KMS-11 (cell line): ENCODE measurements around the gene ACD.
A peak's percentile ranks its signal among the peaks of the same experiment; 100 is the strongest.

Source experiments
- H2AFZ ChIP-seq: fragments of 200-600 bp; sonication (generic); 2 replicates; pipeline ENCODE4 v1.6.1; 2016; ENCODE audit warnings: antibody characterized with exemption, mixed run types, low read depth
- H3K27ac ChIP-seq: fragments of 200-600 bp; sonication (generic); 2 replicates; pipeline ENCODE4 v1.6.1; 2016; ENCODE audit warnings: mild to moderate bottlenecking, mixed run types
- H3K27me3 ChIP-seq: fragments of 200-600 bp; sonication (generic); 2 replicates; pipeline ENCODE4 v1.6.1; 2017; ENCODE audit warnings: mild to moderate bottlenecking, low read depth, mixed run types, moderate library complexity; ENCODE audit not compliant: insufficient read depth
- H3K36me3 ChIP-seq: fragments of 200-600 bp; sonication (generic); 2 replicates; pipeline ENCODE4 v1.6.1; 2017; ENCODE audit warnings: mild to moderate bottlenecking, mixed run types; ENCODE audit not compliant: insufficient read depth
- H3K4me1 ChIP-seq: fragments of 200-600 bp; sonication (generic); 2 replicates; pipeline ENCODE4 v1.6.1; 2016; ENCODE audit warnings: mild to moderate bottlenecking, low read depth, mixed run types; ENCODE audit not compliant: poor library complexity, severe bottlenecking
- H3K4me2 ChIP-seq: fragments of 200-600 bp; sonication (generic); 2 replicates; pipeline ENCODE4 v1.7.0; 2016; ENCODE audit warnings: mild to moderate bottlenecking, mixed run types
- H3K4me3 ChIP-seq: fragments of 200-600 bp; sonication (generic); IDR thresholded peaks from 2 replicates; pipeline ENCODE4 v1.6.1; 2017; ENCODE audit warnings: low read depth, low read length, mixed read lengths; ENCODE audit not compliant: insufficient read depth
- H3K79me2 ChIP-seq: fragments of 200-600 bp; sonication (generic); 2 replicates; pipeline ENCODE4 v1.6.1; 2016; ENCODE audit warnings: low read depth, mixed run types; ENCODE audit not compliant: insufficient read depth
- H3K9ac ChIP-seq: fragments of 200-600 bp; sonication (generic); 2 replicates; pipeline ENCODE4 v1.6.1; 2016; ENCODE audit warnings: mild to moderate bottlenecking, mixed run types
- H4K20me1 ChIP-seq: fragments of 200-600 bp; sonication (generic); 2 replicates; pipeline ENCODE4 v1.6.1; 2016; ENCODE audit warnings: mild to moderate bottlenecking, mixed run types; ENCODE audit not compliant: insufficient read depth
- CTCF ChIP-seq: fragments of 200-600 bp; sonication (generic); conservative IDR thresholded peaks from 2 replicates; pipeline ENCODE4 v1.6.1; 2017; ENCODE audit warnings: low read depth, mild to moderate bottlenecking, antibody characterized with exemption, low read length, moderate library complexity, mixed read lengths

The ACD gene

DNA sequence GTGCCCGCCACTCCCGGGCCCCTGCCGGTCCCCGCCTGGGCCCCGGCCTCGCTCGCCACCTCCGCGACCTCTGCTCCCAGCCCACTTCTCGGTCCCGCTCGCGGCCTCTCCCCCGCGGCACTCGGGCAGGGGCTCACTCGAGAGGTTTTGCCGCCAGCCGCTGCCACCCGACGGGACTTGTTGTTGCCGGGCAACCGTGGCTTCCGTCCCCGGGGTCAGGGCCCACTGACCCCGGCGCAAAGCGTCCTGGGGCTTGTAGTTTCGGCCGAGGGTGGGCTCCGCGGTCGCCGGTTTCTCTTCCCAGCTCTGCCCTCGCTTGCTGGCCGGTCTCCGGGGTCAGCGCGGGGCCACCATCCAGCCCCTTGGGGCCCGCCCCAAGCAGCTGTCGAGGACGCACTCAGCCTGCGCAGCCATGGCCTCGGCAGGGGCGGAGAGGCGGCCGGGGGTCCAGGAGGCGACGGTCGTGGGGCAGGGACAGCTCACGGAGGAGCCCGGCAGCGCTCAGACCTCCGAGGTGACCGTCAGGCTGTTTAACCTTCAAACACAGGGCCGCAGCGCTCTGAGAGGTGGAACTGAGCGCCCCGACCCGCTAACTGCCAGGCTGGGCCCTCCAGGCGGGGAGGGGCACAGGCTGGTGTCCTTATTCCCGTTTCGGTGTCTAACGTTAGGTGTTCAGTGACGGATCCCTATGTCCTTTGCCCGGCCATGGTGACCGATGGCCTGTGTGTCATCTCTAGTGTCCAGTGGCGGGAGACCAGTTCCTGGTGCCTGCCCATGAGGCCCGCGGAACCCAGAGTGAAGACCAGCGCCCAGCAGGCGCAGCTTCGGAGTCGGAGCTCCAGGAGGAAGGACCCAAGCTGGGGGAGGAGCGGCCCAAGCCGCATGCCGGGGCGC lies 6.7 kb upstream of the ACD start, which contains the start of the genes C16orf86 and ENKD1:
Gene C16orf86 (plus strand): TSS at position 256 of the 894 bp plus-strand sequence. CDS start 157 bp downstream, at position 413.
Gene ENKD1 (minus strand): TSS at position 192 of the 894 bp plus-strand sequence. CDS start 308 bp downstream, outside the sequence.
- no peak for TF ChIP-seq CTCF
- peak within 1 kb of the TSS; percentile 90 for H3K4me2 ChIP-seq
- H3K36me3 ChIP-seq, result no peaks in the 10 kb centered on the region
- peak within 1 kb of the TSS; percentile 60 for H3K9ac ChIP-seq
- no peaks in the 10 kb centered on the region for H4K20me1 ChIP-seq
- peaks cover 29% of the 10 kb centered on the region for H3K4me1 ChIP-seq
- H3K79me2 ChIP-seq, result no peaks in the 10 kb centered on the region; the same call in 1 of the 2 replicates
- no peak within 1 kb of the TSS for H3K4me3 ChIP-seq
- no peaks in the 10 kb centered on the region for H3K27me3 ChIP-seq
- peak within 1 kb of the TSS; percentile 59 for H3K27ac ChIP-seq
- peak within 1 kb of the TSS; percentile 89 for H2AFZ ChIP-seq

DNA sequence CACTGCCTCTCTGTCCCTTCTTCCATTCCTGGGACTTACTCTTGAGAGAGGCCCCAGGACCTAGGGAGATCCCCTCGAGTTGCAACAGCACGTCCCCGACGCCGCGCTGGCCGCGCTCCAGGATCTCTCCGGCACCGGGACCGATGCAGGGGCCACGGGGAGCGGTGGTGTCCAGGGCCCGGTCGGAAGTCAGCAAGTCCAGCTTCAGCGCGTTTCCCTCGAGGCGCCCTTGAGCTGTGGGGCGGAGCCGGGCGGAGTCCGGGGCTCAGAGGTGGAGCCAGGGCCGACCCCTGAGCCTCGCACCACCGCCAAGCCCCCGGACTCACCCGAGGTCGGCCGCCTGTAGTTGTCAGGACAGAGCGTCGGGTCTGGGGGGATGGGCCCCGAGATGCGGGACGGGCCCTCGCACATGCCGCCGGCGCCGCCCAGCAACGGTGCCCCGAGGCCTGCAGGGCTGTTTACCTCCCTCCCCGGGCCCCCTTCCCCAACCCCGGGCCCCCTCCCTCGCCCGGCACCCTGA lies 6.0 kb upstream of the ACD start:
- H3K79me2 ChIP-seq, result no peaks in the 10 kb centered on the region; the same call in 1 of the 2 replicates
- H3K4me1 ChIP-seq, result peaks cover 33% of the 10 kb centered on the region
- peak overlapping the region; percentile 90 for H3K4me2 ChIP-seq
- peak overlapping the region; percentile 89 for H2AFZ ChIP-seq
- no peak for TF ChIP-seq CTCF
- no peaks in the 10 kb centered on the region for H4K20me1 ChIP-seq
- H3K9ac ChIP-seq, result peak overlapping the region; percentile 60
- H3K27me3 ChIP-seq, result no peaks in the 10 kb centered on the region
- no peak overlapping the region for H3K4me3 ChIP-seq
- peak overlapping the region; percentile 59 for H3K27ac ChIP-seq
- H3K36me3 ChIP-seq, result no peaks in the 10 kb centered on the region

- no peaks in the 10 kb centered on the region for H3K36me3 ChIP-seq
- H3K4me2 ChIP-seq, result peak overlapping the region; percentile 90
- H2AFZ ChIP-seq, result peak overlapping the region; percentile 89; the same call in 1 of the 2 replicates
- H3K27me3 ChIP-seq, result no peaks in the 10 kb centered on the region
- no peak for TF ChIP-seq CTCF
- H3K79me2 ChIP-seq, result no peaks in the 10 kb centered on the region; the same call in 1 of the 2 replicates
- H3K4me3 ChIP-seq, result no peak overlapping the region
- peak overlapping the region; percentile 60 for H3K9ac ChIP-seq
- no peaks in the 10 kb centered on the region for H4K20me1 ChIP-seq
- H3K4me1 ChIP-seq, result peaks cover 34% of the 10 kb centered on the region
- H3K27ac ChIP-seq, result peak overlapping the region; percentile 59
Measured at GRCh38 chr16:67665598-67665997, 5.5 kb upstream of the ACD start.

- peaks cover 33% of the 10 kb centered on the region for H3K4me1 ChIP-seq
- H3K79me2 ChIP-seq, result no peaks in the 10 kb centered on the region; the same call in 1 of the 2 replicates
- H4K20me1 ChIP-seq, result no peaks in the 10 kb centered on the region
- no peak overlapping the region for H3K9ac ChIP-seq
- H2AFZ ChIP-seq, result no peak overlapping the region
- H3K36me3 ChIP-seq, result no peaks in the 10 kb centered on the region
- no peak overlapping the region for H3K27ac ChIP-seq
- no peaks in the 10 kb centered on the region for H3K27me3 ChIP-seq
- TF ChIP-seq CTCF, result no peak
- H3K4me2 ChIP-seq, result no peak overlapping the region
- H3K4me3 ChIP-seq, result no peak overlapping the region
Measured at GRCh38 chr16:67664871-67665270, 4.8 kb upstream of the ACD start.
